HG03196 (cell line): Measurements from ENCODE around the gene RND2.

Experiments
- ATAC-seq: cut with Tn5 transposase; IDR thresholded peaks from one replicate; pipeline ENCODE4 v1.9.1; 2021; ENCODE audit not compliant: unreplicated experiment

Gene RND2

DNA sequence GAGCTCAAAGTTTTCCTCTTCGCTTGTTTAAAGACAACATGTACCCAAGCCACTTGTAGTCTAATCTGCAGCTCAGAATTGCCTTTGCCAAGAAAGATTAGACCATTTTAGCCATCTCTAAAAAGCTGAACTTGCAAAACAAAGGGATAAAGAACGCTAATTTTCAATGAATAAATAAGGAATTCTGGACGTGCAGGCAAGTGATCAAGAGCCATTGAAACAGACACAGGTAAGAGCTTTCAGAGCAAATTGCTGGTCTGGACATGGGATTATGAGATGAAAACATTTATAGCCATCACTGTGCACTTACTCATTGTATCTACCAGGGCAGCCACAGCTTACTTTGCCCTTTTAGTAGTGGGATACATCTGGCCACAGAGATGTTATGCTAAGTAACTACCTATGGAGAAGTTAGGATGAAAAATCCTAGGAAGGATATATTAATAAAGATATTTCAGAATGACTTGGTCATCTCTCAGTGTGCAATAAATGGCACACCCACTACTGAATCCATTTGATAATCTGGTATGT, 44.4 kb downstream of the RND2 start:
- ATAC-seq: no peak

DNA sequence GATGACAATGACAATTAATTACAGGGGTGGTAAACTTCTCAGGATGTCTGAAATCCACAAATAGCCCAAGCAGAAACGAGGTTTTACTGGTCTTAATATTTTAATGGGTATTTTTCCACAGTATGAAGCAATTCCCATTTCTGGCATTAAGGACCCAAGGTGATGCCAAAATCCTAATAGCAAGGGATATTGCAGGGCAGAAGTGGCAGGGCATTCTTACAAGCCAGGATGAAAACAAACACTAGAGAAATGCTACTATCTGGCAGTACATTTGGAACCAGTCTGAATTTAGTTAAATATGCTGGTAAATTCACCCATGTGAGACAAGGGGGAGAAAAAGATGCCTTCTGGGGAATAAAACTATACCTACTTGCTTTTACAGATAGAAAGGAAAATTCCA, 45.2 kb downstream of the RND2 start:
- ATAC-seq: no peak

- ATAC-seq: no peak
Observed at GRCh38 chr17:43070872-43071271, 45.8 kb downstream of the RND2 start.

DNA sequence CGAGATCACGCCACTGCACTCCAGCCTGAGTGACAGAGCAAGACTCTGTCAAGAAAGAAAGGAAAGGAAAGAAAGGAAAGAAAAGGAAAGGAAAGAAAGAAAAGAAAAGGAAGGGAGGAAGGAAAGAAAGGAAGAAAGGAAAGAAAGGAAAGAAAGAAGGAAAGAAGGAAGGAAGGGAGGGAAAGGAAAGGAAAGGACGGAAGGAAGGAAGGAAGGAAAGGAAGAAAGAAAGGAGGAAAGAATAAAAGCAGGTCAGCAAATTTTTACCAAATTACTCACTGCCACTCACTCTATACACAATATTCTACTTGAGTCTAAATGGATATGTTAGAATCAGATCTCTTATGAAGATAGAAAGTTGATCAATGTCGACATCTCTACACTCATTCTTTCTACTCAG, 49.8 kb downstream of the RND2 start:
- no peak for ATAC-seq

DNA sequence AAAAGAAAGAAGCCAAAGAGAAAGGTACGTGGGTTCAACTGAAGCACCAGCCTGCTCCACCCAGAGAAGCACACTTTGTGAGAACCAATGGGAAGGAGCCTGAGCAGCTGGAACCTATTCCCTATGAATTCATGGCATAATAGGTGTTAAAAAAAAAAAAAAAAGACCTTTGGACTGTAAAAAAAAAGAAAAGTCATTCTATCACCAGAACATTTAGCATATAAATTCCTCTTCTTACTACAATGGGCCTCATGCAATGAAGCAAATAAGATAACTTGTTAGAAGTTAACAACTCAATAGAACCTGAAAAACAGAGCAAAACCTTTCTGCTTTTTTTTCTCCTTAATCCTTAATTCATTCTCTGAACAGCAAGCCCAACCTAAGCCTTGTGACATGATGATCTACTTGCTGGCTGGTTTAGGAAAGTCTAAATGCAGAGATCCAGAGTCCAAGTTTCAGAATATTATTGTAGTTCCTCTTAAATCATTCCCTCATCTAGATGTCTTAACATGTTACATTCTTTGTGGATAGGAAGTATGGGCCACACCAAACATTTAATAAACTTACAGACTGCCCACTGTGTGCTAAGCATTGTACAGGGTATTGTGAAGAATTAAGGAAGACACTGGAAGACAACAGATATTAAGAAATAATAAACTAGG, 54.7 kb downstream of the RND2 start:
- ATAC-seq: no peak
